Measurements from ENCODE around the gene ARSI.

ARSI gene

GRCh38 chr5:150335778-150336177 lies 33.1 kb upstream of the ARSI start:
- no peaks in the 10 kb centered on the region for H3K27me3 ChIP-seq (ENCODE audit: control insufficient read depth in 3 of 3, insufficient read depth in 3 of 3, low read depth in 1 of 3, low read length in 3 of 3)
- no peak for DNase-seq (ENCODE audit: low spot score)
- no peak overlapping the region for H3K23ac ChIP-seq (ENCODE audit: low read depth, low read length, poor library complexity)
- no peak overlapping the region for H3K4me3 ChIP-seq (ENCODE audit: low read length in 2 of 2)
- H2AFZ ChIP-seq (ENCODE audit: low read length): no peak overlapping the region
- no peaks in the 10 kb centered on the region for H3K79me1 ChIP-seq (ENCODE audit: low read depth, low read length)
- no peak overlapping the region for H3K4me2 ChIP-seq (ENCODE audit: insufficient read depth, low read length, poor library complexity, severe bottlenecking)
- H4K91ac ChIP-seq (ENCODE audit: low read depth, low read length, poor library complexity): no peak overlapping the region
- H2BK15ac ChIP-seq (ENCODE audit: low read length): no peak overlapping the region
- H3K9me3 ChIP-seq (replicated peaks in 1 of 2; ENCODE audit: control insufficient read depth in 2 of 2, insufficient read depth in 1 of 2, low read depth in 1 of 2, low read length in 2 of 2): peaks cover 0 to 1% of the 10 kb centered on the region in 2 donors
- H3K27ac ChIP-seq (replicated peaks; ENCODE audit: low read length): no peak overlapping the region
- H3K4me1 ChIP-seq (ENCODE audit: control insufficient read depth in 2 of 2, insufficient read depth in 1 of 2, low read depth in 1 of 2, low read length in 2 of 2): peaks cover 2 to 7% of the 10 kb centered on the region in 2 donors
- no peak overlapping the region for H3K14ac ChIP-seq (ENCODE audit: low read length)
- no peak overlapping the region for H3K18ac ChIP-seq (ENCODE audit: low read length)
- H4K8ac ChIP-seq (ENCODE audit: low read depth, low read length): no peak overlapping the region
- no peak overlapping the region for H3K9ac ChIP-seq (ENCODE audit: low read depth, low read length, poor library complexity)
- H3K36me3 ChIP-seq (replicated peaks in 1 of 2; ENCODE audit: control insufficient read depth in 2 of 2, insufficient read depth in 2 of 2, low read length in 2 of 2): no peaks in the 10 kb centered on the region
- no peak overlapping the region for H2BK120ac ChIP-seq (ENCODE audit: low read depth, low read length)
- no peak overlapping the region for H3K4ac ChIP-seq (ENCODE audit: low read length)
- no CpG with 5 or more reads among the region's 4 CpGs for WGBS, 2 donors (ENCODE audit: extremely low coverage in 2 of 2, insufficient read length in 2 of 2, insufficient replicate concordance in 1 of 2)
- no peak overlapping the region for H2AK5ac ChIP-seq (ENCODE audit: low read depth, low read length)
- H2BK12ac ChIP-seq (ENCODE audit: low read length): no peak overlapping the region
- H2BK5ac ChIP-seq (ENCODE audit: low read length): peak overlapping the region; percentile 55

GRCh38 chr5:150333400-150333799 lies 30.7 kb upstream of the ARSI start:
- no peak for DNase-seq (ENCODE audit: low spot score)
- H3K18ac ChIP-seq (ENCODE audit: low read length): no peak overlapping the region
- H3K9me3 ChIP-seq (replicated peaks in 1 of 2; ENCODE audit: control insufficient read depth in 2 of 2, insufficient read depth in 1 of 2, low read depth in 1 of 2, low read length in 2 of 2): peaks cover 0 to 1% of the 10 kb centered on the region in 2 donors
- H3K27ac ChIP-seq (replicated peaks; ENCODE audit: low read length): no peak overlapping the region
- H2BK15ac ChIP-seq (ENCODE audit: low read length): no peak overlapping the region
- H3K9ac ChIP-seq (ENCODE audit: low read depth, low read length, poor library complexity): no peak overlapping the region
- no peak overlapping the region for H4K91ac ChIP-seq (ENCODE audit: low read depth, low read length, poor library complexity)
- no peak overlapping the region for H2AK5ac ChIP-seq (ENCODE audit: low read depth, low read length)
- H3K36me3 ChIP-seq (replicated peaks in 1 of 2; ENCODE audit: control insufficient read depth in 2 of 2, insufficient read depth in 2 of 2, low read length in 2 of 2): no peaks in the 10 kb centered on the region
- WGBS, 2 donors (ENCODE audit: extremely low coverage in 2 of 2, insufficient read length in 2 of 2, insufficient replicate concordance in 1 of 2): no CpG with 5 or more reads among the region's 5 CpGs
- no peak overlapping the region for H4K8ac ChIP-seq (ENCODE audit: low read depth, low read length)
- no peak overlapping the region for H3K4ac ChIP-seq (ENCODE audit: low read length)
- no peaks in the 10 kb centered on the region for H3K4me1 ChIP-seq (ENCODE audit: control insufficient read depth in 2 of 2, insufficient read depth in 1 of 2, low read depth in 1 of 2, low read length in 2 of 2)
- H2BK5ac ChIP-seq (ENCODE audit: low read length): no peak overlapping the region
- no peak overlapping the region for H2BK120ac ChIP-seq (ENCODE audit: low read depth, low read length)
- no peak overlapping the region for H3K4me2 ChIP-seq (ENCODE audit: insufficient read depth, low read length, poor library complexity, severe bottlenecking)
- H2AFZ ChIP-seq (ENCODE audit: low read length): no peak overlapping the region
- H3K14ac ChIP-seq (ENCODE audit: low read length): no peak overlapping the region
- H3K79me1 ChIP-seq (ENCODE audit: low read depth, low read length): no peaks in the 10 kb centered on the region
- H3K27me3 ChIP-seq (ENCODE audit: control insufficient read depth in 3 of 3, insufficient read depth in 3 of 3, low read depth in 1 of 3, low read length in 3 of 3): no peaks in the 10 kb centered on the region
- H2BK12ac ChIP-seq (ENCODE audit: low read length): no peak overlapping the region
- no peak overlapping the region for H3K23ac ChIP-seq (ENCODE audit: low read depth, low read length, poor library complexity)
- H3K4me3 ChIP-seq (ENCODE audit: low read length in 2 of 2): no peak overlapping the region

- DNase-seq (ENCODE audit: low spot score): no peak
- Histone ChIP-seq H3K4ac (ENCODE audit: low read length) (no peak overlapping the region), H3K9me3 (replicated peaks in 1 of 2; ENCODE audit: control insufficient read depth in 2 of 2, insufficient read depth in 1 of 2, low read depth in 1 of 2, low read length in 2 of 2) (no peaks in the 10 kb centered on the region), H3K18ac (ENCODE audit: low read length) (no peak overlapping the region), H3K4me3 (ENCODE audit: low read length in 2 of 2) (no peak overlapping the region), H2AK5ac (ENCODE audit: low read depth, low read length) (no peak overlapping the region), H2BK12ac (ENCODE audit: low read length) (no peak overlapping the region), H2AFZ (ENCODE audit: low read length) (no peak overlapping the region), H3K23ac (ENCODE audit: low read depth, low read length, poor library complexity) (no peak overlapping the region), H3K27me3 (ENCODE audit: control insufficient read depth in 3 of 3, insufficient read depth in 3 of 3, low read depth in 1 of 3, low read length in 3 of 3) (no peaks in the 10 kb centered on the region), H3K14ac (ENCODE audit: low read length) (no peak overlapping the region), H3K27ac (replicated peaks; ENCODE audit: low read length) (no peak overlapping the region), H4K91ac (ENCODE audit: low read depth, low read length, poor library complexity) (no peak overlapping the region), H3K9ac (ENCODE audit: low read depth, low read length, poor library complexity) (no peak overlapping the region), H2BK5ac (ENCODE audit: low read length) (no peak overlapping the region), H3K4me2 (ENCODE audit: insufficient read depth, low read length, poor library complexity, severe bottlenecking) (no peak overlapping the region), H3K4me1 (ENCODE audit: control insufficient read depth in 2 of 2, insufficient read depth in 1 of 2, low read depth in 1 of 2, low read length in 2 of 2) (peaks cover 11 to 12% of the 10 kb centered on the region in 2 donors), H2BK120ac (ENCODE audit: low read depth, low read length) (no peak overlapping the region), H3K79me1 (ENCODE audit: low read depth, low read length) (no peaks in the 10 kb centered on the region), H4K8ac (ENCODE audit: low read depth, low read length) (no peak overlapping the region), H2BK15ac (ENCODE audit: low read length) (no peak overlapping the region), H3K36me3 (replicated peaks in 1 of 2; ENCODE audit: control insufficient read depth in 2 of 2, insufficient read depth in 2 of 2, low read length in 2 of 2) (no peaks in the 10 kb centered on the region)
- 100% methylated on average over 1 of the region's 17 CpGs; no CpG with 5 or more reads in 1 of the 2 donors for whole genome bisulfite sequencing, 2 donors (ENCODE audit: extremely low coverage in 2 of 2, insufficient read length in 2 of 2, insufficient replicate concordance in 1 of 2)
Observed at GRCh38 chr5:150329881-150330876, 27.5 kb upstream of the ARSI start.

- Histone ChIP-seq H2BK12ac (ENCODE audit: low read length) (no peak overlapping the region), H2AK5ac (ENCODE audit: low read depth, low read length) (no peak overlapping the region), H3K9ac (ENCODE audit: low read depth, low read length, poor library complexity) (no peak overlapping the region), H3K4ac (ENCODE audit: low read length) (no peak overlapping the region), H2BK15ac (ENCODE audit: low read length) (no peak overlapping the region), H4K91ac (ENCODE audit: low read depth, low read length, poor library complexity) (no peak overlapping the region), H3K4me1 (ENCODE audit: control insufficient read depth in 2 of 2, insufficient read depth in 1 of 2, low read depth in 1 of 2, low read length in 2 of 2) (peaks cover 11 to 12% of the 10 kb centered on the region in 2 donors), H2BK120ac (ENCODE audit: low read depth, low read length) (no peak overlapping the region), H2BK5ac (ENCODE audit: low read length) (no peak overlapping the region), H3K36me3 (replicated peaks in 1 of 2; ENCODE audit: control insufficient read depth in 2 of 2, insufficient read depth in 2 of 2, low read length in 2 of 2) (no peaks in the 10 kb centered on the region), H3K27ac (replicated peaks; ENCODE audit: low read length) (no peak overlapping the region), H3K79me1 (ENCODE audit: low read depth, low read length) (no peaks in the 10 kb centered on the region), H3K23ac (ENCODE audit: low read depth, low read length, poor library complexity) (no peak overlapping the region), H3K4me3 (ENCODE audit: low read length in 2 of 2) (no peak overlapping the region), H3K9me3 (replicated peaks in 1 of 2; ENCODE audit: control insufficient read depth in 2 of 2, insufficient read depth in 1 of 2, low read depth in 1 of 2, low read length in 2 of 2) (no peaks in the 10 kb centered on the region), H3K4me2 (ENCODE audit: insufficient read depth, low read length, poor library complexity, severe bottlenecking) (no peak overlapping the region), H4K8ac (ENCODE audit: low read depth, low read length) (no peak overlapping the region), H2AFZ (ENCODE audit: low read length) (no peak overlapping the region), H3K14ac (ENCODE audit: low read length) (no peak overlapping the region), H3K27me3 (ENCODE audit: control insufficient read depth in 3 of 3, insufficient read depth in 3 of 3, low read depth in 1 of 3, low read length in 3 of 3) (no peaks in the 10 kb centered on the region), H3K18ac (ENCODE audit: low read length) (no peak overlapping the region)
- no peak for DNase-seq (ENCODE audit: low spot score)
- no CpG with 5 or more reads among the region's 2 CpGs for WGBS, 2 donors (ENCODE audit: extremely low coverage in 2 of 2, insufficient read length in 2 of 2, insufficient replicate concordance in 1 of 2)
Observed at GRCh38 chr5:150329038-150329437, 26.3 kb upstream of the ARSI start.

All from neuronal stem cell (in vitro differentiated cells).